IMR-90 (cell line): ENCODE measurements around the gene DAB1. TPM values are rescaled to one million over a fixed set of nuclear protein-coding genes. Genes with fewer than 3 reads are reported as not detected.

ENCODE experiments used
- ATAC-seq: fragments of 200-7000 bp; cut with Tn5 transposase; 2 replicates; pipeline ENCODE4 v1.9.1; 2020; ENCODE audit warnings: low read depth, mild to moderate bottlenecking, moderate library complexity
- BruUV-seq: library from RNA; stranded (reverse); fragments of 400-500 nt; replicated peaks from 2 replicates; lab custom pipeline; 2021; lab: Mats Ljungman, UMichigan
- CTCF ChIA-PET: fragments of 300-600 bp; formaldehyde crosslinking; extraction: SDS; loops from one replicate; lab custom pipeline; 2021; ENCODE audit warnings: antibody characterized with exemption; lab: Yijun Ruan, JAX
- POLR2A ChIA-PET: fragments of 300-600 bp; sonication (Branson Sonifier 250); formaldehyde crosslinking; loops from one replicate; lab custom pipeline; 2022; ENCODE audit warnings: antibody characterized with exemption; ENCODE audit not compliant: unreplicated experiment; lab: Charles Lee
- DNase-seq: peaks from one replicate; pipeline ENCODE4 v3.0.0; 2013
- H2AFZ ChIP-seq: replicated peaks from 2 replicates; pipeline ENCODE3; 2013; ENCODE audit warnings: low read length, mild to moderate bottlenecking; ENCODE audit not compliant: poor library complexity
- H2AK5ac ChIP-seq: 2 replicates; pipeline ENCODE4 v1.6.1; 2013; ENCODE audit warnings: low read depth, low read length, inconsistent platforms
- H2AK9ac ChIP-seq: replicated peaks from 2 replicates; pipeline ENCODE3; 2013; ENCODE audit warnings: mild to moderate bottlenecking, low read depth, low read length, moderate library complexity; ENCODE audit not compliant: poor library complexity
- H2BK120ac ChIP-seq: 2 replicates; pipeline ENCODE4 v1.6.1; 2013; ENCODE audit warnings: low read depth, low read length, inconsistent platforms
- H2BK15ac ChIP-seq: 3 replicates; pipeline ENCODE4 v1.6.1; 2013; ENCODE audit warnings: low read depth, low read length, inconsistent platforms
- H2BK20ac ChIP-seq: 2 replicates; pipeline ENCODE4 v1.6.1; 2013; ENCODE audit warnings: low read depth, mild to moderate bottlenecking, inconsistent platforms, low read length, moderate library complexity
- H2BK5ac ChIP-seq: 2 replicates; pipeline ENCODE4 v1.6.1; 2013; ENCODE audit warnings: mild to moderate bottlenecking, low read depth, low read length, inconsistent platforms; ENCODE audit not compliant: poor library complexity, severe bottlenecking
- H3K14ac ChIP-seq: replicated peaks from 2 replicates; pipeline ENCODE4 v1.6.1; 2013; ENCODE audit warnings: low read depth, low read length, inconsistent platforms
- H3K18ac ChIP-seq: 2 replicates; pipeline ENCODE4 v1.6.1; 2013; ENCODE audit warnings: low read depth, low read length, control low read depth
- H3K23ac ChIP-seq: 2 replicates; pipeline ENCODE4 v1.6.1; 2013; ENCODE audit warnings: low read depth, low read length, inconsistent platforms
- H3K27ac ChIP-seq: 2 replicates; pipeline ENCODE4 v1.5.1; 2013; ENCODE audit warnings: mild to moderate bottlenecking, control low read depth, low read length; ENCODE audit not compliant: insufficient read depth
- H3K27me3 ChIP-seq: 2 replicates; pipeline ENCODE4 v1.6.1; 2013; ENCODE audit warnings: low read length; ENCODE audit not compliant: control insufficient read depth, insufficient read depth
- H3K36me3 ChIP-seq: 2 replicates; pipeline ENCODE4 v1.6.1; 2013; ENCODE audit warnings: low read length, mixed read lengths; ENCODE audit not compliant: control insufficient read depth, insufficient read depth
- H3K4ac ChIP-seq: 2 replicates; pipeline ENCODE4 v1.6.1; 2013; ENCODE audit warnings: low read depth, low read length, inconsistent platforms
- H3K4me1 ChIP-seq: 2 replicates; pipeline ENCODE4 v1.6.1; 2013; ENCODE audit warnings: low read length, mixed read lengths; ENCODE audit not compliant: control insufficient read depth, insufficient read depth
- H3K4me2 ChIP-seq: 2 replicates; pipeline ENCODE4 v1.6.1; 2013; ENCODE audit warnings: low read depth, mild to moderate bottlenecking, control low read depth, low read length, moderate library complexity
- H3K4me3 ChIP-seq: 2 replicates; pipeline ENCODE4 v1.5.1; 2013; ENCODE audit warnings: low read depth, mild to moderate bottlenecking, control low read depth, low read length, moderate library complexity; ENCODE audit not compliant: insufficient read depth
- H3K56ac ChIP-seq: 2 replicates; pipeline ENCODE4 v1.6.1; 2013; ENCODE audit warnings: low read length, inconsistent platforms; ENCODE audit not compliant: insufficient read depth; ENCODE audit errors: extremely low read depth
- H3K79me1 ChIP-seq, 2 experiments: 2 replicates each; pipeline ENCODE4 v1.6.1; 2013; ENCODE audit warnings: low read length in 2 of 2, inconsistent platforms in 1 of 2, low read depth in 1 of 2
- H3K9ac ChIP-seq: 2 replicates; pipeline ENCODE4 v1.6.1; 2013; ENCODE audit warnings: low read depth, low read length, control low read depth
- H3K9me1 ChIP-seq: 2 replicates; pipeline ENCODE4 v1.6.1; 2013; ENCODE audit warnings: low read length, inconsistent platforms; ENCODE audit not compliant: insufficient read depth
- H3K9me3 ChIP-seq: 2 replicates; pipeline ENCODE4 v1.6.1; 2013; ENCODE audit warnings: low read length; ENCODE audit not compliant: control insufficient read depth, insufficient read depth
- H4K20me1 ChIP-seq: 2 replicates; pipeline ENCODE4 v1.6.1; 2013; ENCODE audit warnings: low read length, inconsistent platforms; ENCODE audit not compliant: insufficient read depth
- H4K5ac ChIP-seq: 2 replicates; pipeline ENCODE4 v1.6.1; 2013; ENCODE audit warnings: mild to moderate bottlenecking, low read depth, low read length, control low read depth
- H4K8ac ChIP-seq, 2 experiments: 2 replicates each; pipeline ENCODE4 v1.6.1; 2013; ENCODE audit warnings: low read depth in 2 of 2, low read length in 2 of 2, control low read depth in 1 of 2, inconsistent platforms in 1 of 2
- H4K91ac ChIP-seq: 2 replicates; pipeline ENCODE4 v1.6.1; 2013; ENCODE audit warnings: low read depth, low read length, inconsistent platforms; ENCODE audit not compliant: insufficient read depth
- BHLHE40 ChIP-seq: fragments of 150-350 bp; IDR thresholded peaks from 2 replicates; pipeline ENCODE4 v1.6.1; 2016; ENCODE audit warnings: mild to moderate bottlenecking, low read depth, low read length
- CEBPB ChIP-seq: IDR thresholded peaks from 2 replicates; pipeline ENCODE4 v1.6.1; 2012; ENCODE audit warnings: low read depth, low read length, improper control_type of control experiment
- CHD1 ChIP-seq: IDR thresholded peaks from 2 replicates; pipeline ENCODE4 v1.6.1; 2012; ENCODE audit warnings: low read depth, low read length, improper control_type of control experiment
- MAFK ChIP-seq: IDR thresholded peaks from 2 replicates; pipeline ENCODE4 v1.6.1; 2012; ENCODE audit warnings: low read depth, low read length, improper control_type of control experiment
- NFE2L2 ChIP-seq: fragments of 150-350 bp; IDR thresholded peaks from 2 replicates; pipeline ENCODE4 v1.6.1; 2016; ENCODE audit warnings: low read depth, mild to moderate bottlenecking, low read length
- RFX5 ChIP-seq: IDR thresholded peaks from 2 replicates; pipeline ENCODE4 v1.8.0; 2012; ENCODE audit warnings: low read depth, mild to moderate bottlenecking, low read length, moderate library complexity
- WGBS, 2 experiments: methylation state at CpG; one replicate each; pipeline versions ENCODE4 v1.1.5 to v1.1.7; 2013; ENCODE audit warnings: missing lambda C conversion rate in 2 of 2; ENCODE audit not compliant: insufficient read length in 1 of 2; ENCODE audit errors: extremely low coverage in 2 of 2; 5-methylcytosine and 5-hydroxymethylcytosine counted together
- dilution Hi-C: fragments of 300-500 bp; cut with HindIII; formaldehyde crosslinking; loops from one replicate; pipeline ENCODE4 v1.14.3; 2018; ENCODE audit warnings: low sequenced_read_pairs; ENCODE audit not compliant: unreplicated experiment
- in situ Hi-C: fragments of 300-500 bp; cut with MboI; formaldehyde crosslinking; loops from 3 replicates; pipeline ENCODE4 v1.14.3; 2019; ENCODE audit warnings: low sequenced_read_pairs, inconsistent platforms, mixed read lengths
- intact Hi-C: fragments of 100-400 bp; cut with micrococcal nuclease; formaldehyde crosslinking; loops from 2 replicates; pipeline ENCODE4 v1.10.0; 2022
- polyA plus RNA-seq, 3 experiments: library from polyadenylated mRNA; depleted of rRNA; stranded (reverse); fragments of >200 nt; gene quantifications; 2 replicates each; pipeline ENCODE4 v1.2.3, GENCODE V29; 2012; ENCODE audit warnings: low replicate concordance in 1 of 3
- total RNA-seq: library from RNA; depleted of rRNA; stranded (reverse); fragments of >200 nt; gene quantifications from 2 replicates; pipeline ENCODE4 v1.2.3, GENCODE V29; 2012
- TF ChIP-seq, protein P1 (sequence below): conservative IDR thresholded peaks from 2 replicates; pipeline ENCODE4 v1.5.1; 2012; ENCODE audit warnings: mild to moderate bottlenecking, low read depth, low read length, improper control_type of control experiment
- TF ChIP-seq, protein P2 (sequence below): fragments of 150-350 bp; IDR thresholded peaks from 2 replicates; pipeline ENCODE4 v1.6.1; 2016; ENCODE audit warnings: low read depth, mild to moderate bottlenecking, low read length, moderate library complexity, borderline replicate concordance
- TF ChIP-seq, protein P3 (sequence below): fragments of 150-350 bp; IDR thresholded peaks from 2 replicates; pipeline ENCODE4 v1.6.1; 2017; ENCODE audit warnings: mild to moderate bottlenecking, antibody characterized with exemption, low read length, low read depth

The DAB1 gene
- total and polyA plus RNA-seq, 2 of the 4 experiments (the other 2 are of a cell fraction), result 0.18 to 0.41 TPM

DNA sequence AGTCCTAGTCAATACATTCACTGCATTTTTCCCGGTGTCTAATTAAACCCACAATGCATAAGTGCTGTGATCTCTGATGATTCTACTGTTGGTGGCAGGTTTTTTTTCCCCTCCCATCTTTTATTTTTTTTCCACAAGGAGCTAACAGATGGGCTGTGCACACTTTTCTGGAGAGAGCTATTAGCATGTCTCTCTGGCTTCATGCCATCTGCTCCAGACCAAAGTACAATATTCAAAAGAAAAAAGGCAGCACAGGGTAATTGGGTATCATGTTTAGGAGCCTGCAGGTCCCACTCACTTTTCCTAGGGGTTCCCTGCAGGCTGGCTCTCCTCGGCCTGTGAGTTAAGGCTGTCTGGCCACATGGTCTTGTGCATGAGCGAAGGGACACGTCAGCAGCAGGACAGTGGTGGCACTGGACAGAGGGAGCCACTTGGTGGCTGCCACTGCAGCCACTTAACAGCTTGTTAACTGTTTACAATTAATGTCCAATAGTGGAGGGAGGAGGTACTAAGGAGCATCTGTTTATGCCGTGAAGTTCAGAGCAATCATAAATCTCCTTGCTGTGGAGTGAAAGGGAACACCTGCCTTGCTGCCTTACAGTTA lies 404.5 kb downstream of the DAB1 start:
- Histone ChIP-seq H2AK9ac (no peak overlapping the region), H3K27ac (no peak overlapping the region), H3K27me3 (no peaks in the 10 kb centered on the region), H3K4me1 (no peaks in the 10 kb centered on the region), H3K79me1 (no peaks in the 10 kb centered on the region), H3K4me2 (no peak overlapping the region), H4K5ac (no peak overlapping the region), H3K9me3 (no peaks in the 10 kb centered on the region), H2AFZ (no peak overlapping the region), H4K91ac (no peak overlapping the region), H2AK5ac (no peak overlapping the region), H3K18ac (no peak overlapping the region), H3K9me1 (no peaks in the 10 kb centered on the region; the same call in 1 of the 2 replicates), H4K20me1 (no peaks in the 10 kb centered on the region), H3K4me3 (no peak overlapping the region), H3K36me3 (no peaks in the 10 kb centered on the region), H3K4ac (no peak overlapping the region), H2BK120ac (no peak overlapping the region), H2BK20ac (no peak overlapping the region), H3K23ac (no peak overlapping the region), H4K8ac (no peak overlapping the region), H3K56ac (no peak overlapping the region), H2BK5ac (no peak overlapping the region), H3K14ac (no peak overlapping the region), H2BK15ac (no peak overlapping the region), H3K9ac (no peak overlapping the region)
- WGBS, 2 experiments, result 33% methylated on average over 2 of the region's 5 CpGs; no CpG with 5 or more reads in 1 of the 2 experiments
- DNase-seq (no peak), ATAC-seq (no peak)
- dilution Hi-C loops (no loop called here), intact Hi-C loops (no loop called here), in situ Hi-C loops (no loop called here)
- ChIA-PET POLR2A (no interaction called here), CTCF (no interaction called here)
- TF ChIP-seq BHLHE40 (no peak), NFE2L2 (no peak), CEBPB (no peak), MAFK (no peak), RFX5 (no peak), CHD1 (no peak)
- TF ChIP-seq, protein P1, sequence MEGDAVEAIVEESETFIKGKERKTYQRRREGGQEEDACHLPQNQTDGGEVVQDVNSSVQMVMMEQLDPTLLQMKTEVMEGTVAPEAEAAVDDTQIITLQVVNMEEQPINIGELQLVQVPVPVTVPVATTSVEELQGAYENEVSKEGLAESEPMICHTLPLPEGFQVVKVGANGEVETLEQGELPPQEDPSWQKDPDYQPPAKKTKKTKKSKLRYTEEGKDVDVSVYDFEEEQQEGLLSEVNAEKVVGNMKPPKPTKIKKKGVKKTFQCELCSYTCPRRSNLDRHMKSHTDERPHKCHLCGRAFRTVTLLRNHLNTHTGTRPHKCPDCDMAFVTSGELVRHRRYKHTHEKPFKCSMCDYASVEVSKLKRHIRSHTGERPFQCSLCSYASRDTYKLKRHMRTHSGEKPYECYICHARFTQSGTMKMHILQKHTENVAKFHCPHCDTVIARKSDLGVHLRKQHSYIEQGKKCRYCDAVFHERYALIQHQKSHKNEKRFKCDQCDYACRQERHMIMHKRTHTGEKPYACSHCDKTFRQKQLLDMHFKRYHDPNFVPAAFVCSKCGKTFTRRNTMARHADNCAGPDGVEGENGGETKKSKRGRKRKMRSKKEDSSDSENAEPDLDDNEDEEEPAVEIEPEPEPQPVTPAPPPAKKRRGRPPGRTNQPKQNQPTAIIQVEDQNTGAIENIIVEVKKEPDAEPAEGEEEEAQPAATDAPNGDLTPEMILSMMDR, result no peak
- TF ChIP-seq, protein P2, sequence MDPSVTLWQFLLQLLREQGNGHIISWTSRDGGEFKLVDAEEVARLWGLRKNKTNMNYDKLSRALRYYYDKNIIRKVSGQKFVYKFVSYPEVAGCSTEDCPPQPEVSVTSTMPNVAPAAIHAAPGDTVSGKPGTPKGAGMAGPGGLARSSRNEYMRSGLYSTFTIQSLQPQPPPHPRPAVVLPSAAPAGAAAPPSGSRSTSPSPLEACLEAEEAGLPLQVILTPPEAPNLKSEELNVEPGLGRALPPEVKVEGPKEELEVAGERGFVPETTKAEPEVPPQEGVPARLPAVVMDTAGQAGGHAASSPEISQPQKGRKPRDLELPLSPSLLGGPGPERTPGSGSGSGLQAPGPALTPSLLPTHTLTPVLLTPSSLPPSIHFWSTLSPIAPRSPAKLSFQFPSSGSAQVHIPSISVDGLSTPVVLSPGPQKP, result no peak
- TF ChIP-seq, protein P3, sequence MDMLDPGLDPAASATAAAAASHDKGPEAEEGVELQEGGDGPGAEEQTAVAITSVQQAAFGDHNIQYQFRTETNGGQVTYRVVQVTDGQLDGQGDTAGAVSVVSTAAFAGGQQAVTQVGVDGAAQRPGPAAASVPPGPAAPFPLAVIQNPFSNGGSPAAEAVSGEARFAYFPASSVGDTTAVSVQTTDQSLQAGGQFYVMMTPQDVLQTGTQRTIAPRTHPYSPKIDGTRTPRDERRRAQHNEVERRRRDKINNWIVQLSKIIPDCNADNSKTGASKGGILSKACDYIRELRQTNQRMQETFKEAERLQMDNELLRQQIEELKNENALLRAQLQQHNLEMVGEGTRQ, result no peak
- BruUV-seq, result no TSS peak
